ENCODE measurements around the gene MAGI1. TPM values are rescaled to one million over a fixed set of nuclear protein-coding genes. Genes with fewer than 3 reads are reported as not detected.

Gene MAGI1
- polyA plus RNA-seq, 1 of the 3 experiments (the other 2 are of a cell fraction), result 10.3 TPM

GRCh38 chr3:65563861-65564260 lies 474.9 kb downstream of the MAGI1 start:
- Histone ChIP-seq H3K9me3 (no peaks in the 10 kb centered on the region), H3K4me2 (no peak overlapping the region), H3F3A (replicated peaks; ENCODE audit: insufficient read depth) (no peaks in the 10 kb centered on the region), H3K27me3 (ENCODE audit: insufficient read depth) (no peaks in the 10 kb centered on the region), H3K9me2 (no peaks in the 10 kb centered on the region), H3K27ac (ENCODE audit: low read depth in 2 of 2, low read length in 1 of 2) (peak overlapping the region in 1 of 2 experiments; percentile 92; a peak in 2 of 4 replicates), H3K4me3 (ENCODE audit: low read depth in 2 of 2, low read length in 1 of 2) (no peak overlapping the region), H3K9ac (no peak overlapping the region), H2AFZ (ENCODE audit: low read depth) (no peak overlapping the region), H4K20me1 (ENCODE audit: insufficient read depth) (no peaks in the 10 kb centered on the region; the same call in 1 of the 2 replicates), H3K4me1 (ENCODE audit: control insufficient read depth in 1 of 2, insufficient read depth in 2 of 2, low read depth in 1 of 2, low read length in 1 of 2) (peaks cover 10 to 34% of the 10 kb centered on the region in 2 experiments), H3K79me2 (ENCODE audit: insufficient read depth) (peaks cover 8% of the 10 kb centered on the region; the same call in 1 of the 2 replicates), H3K36me3 (replicated peaks in 1 of 2; ENCODE audit: control insufficient read depth in 1 of 2, insufficient read depth in 2 of 2, low read length in 1 of 2) (no peaks in the 10 kb centered on the region)
- 73% methylated on average over 5 of the region's 5 CpGs for WGBS (ENCODE audit: low lambda C conversion rate)
- CTCF ChIA-PET, result interaction anchor here (1.2 to 2.0 kb wide), 3 partner anchors 8 to 124 kb away, joined by 3 to 11 read pairs (median 6); no protein-coding TSS in a partner anchor
- POLR2A ChIA-PET, result interaction anchor here (0.9 to 2.1 kb wide), 3 partner anchors 16 to 34 kb away, joined by 3 to 8 read pairs (median 6); no protein-coding TSS in a partner anchor
- peak; percentile 85 for TF ChIP-seq CHD2 (IDR thresholded peaks at IDR 0.05; ENCODE audit: low read length, partially characterized antibody)
- TF ChIP-seq MXI1 (IDR thresholded peaks at IDR 0.05; ENCODE audit: low read depth, low read length), result peak; percentile 89
- peak; percentile 96 for TF ChIP-seq GATA2 (CRISPR knock-in tag; IDR thresholded peaks at IDR 0.05)
- no peak for TF ChIP-seq ZBTB33 (IDR thresholded peaks at IDR 0.05; ENCODE audit: borderline replicate concordance, low read depth)
- TF ChIP-seq FOXJ3 (CRISPR knock-in tag; IDR thresholded peaks at IDR 0.05), result peak; percentile 46; the same call in 1 of the 2 replicates
- TF ChIP-seq YY1 (IDR thresholded peaks at IDR 0.05; ENCODE audit: low read depth), result no peak
- peak; percentile 26; the same call in 1 of the 2 replicates for TF ChIP-seq RAD21 (IDR thresholded peaks at IDR 0.05; ENCODE audit: low read length)
- no peak for TF ChIP-seq SMC3 (IDR thresholded peaks at IDR 0.05; ENCODE audit: low read depth, low read length)
- TF ChIP-seq MEF2A (IDR thresholded peaks at IDR 0.05; ENCODE audit: borderline replicate concordance, low read depth), result no peak
- peak; percentile 93 for TF ChIP-seq RCOR1 (IDR thresholded peaks at IDR 0.05; ENCODE audit: low read length)
- peak in 1 of 2 experiments; percentile 85; a peak in 2 of 4 replicates for TF ChIP-seq EP300 (IDR thresholded peaks at IDR 0.05; ENCODE audit: borderline replicate concordance in 1 of 2, low read depth in 1 of 2, low read length in 1 of 2)
- DNase-seq, result peak; percentile 52

- 87% methylated on average over 2 of the region's 2 CpGs for WGBS (ENCODE audit: low lambda C conversion rate)
- TF ChIP-seq NFIC (IDR thresholded peaks at IDR 0.05; ENCODE audit: borderline replicate concordance) (no peak), USF2 (IDR thresholded peaks at IDR 0.05; ENCODE audit: borderline replicate concordance, low read depth, low read length) (no peak), JUND (IDR thresholded peaks at IDR 0.05) (no peak), RCOR1 (IDR thresholded peaks at IDR 0.05; ENCODE audit: low read length) (no peak), SIN3A (IDR thresholded peaks at IDR 0.05; ENCODE audit: borderline replicate concordance, low read depth, low read length) (no peak), MXI1 (IDR thresholded peaks at IDR 0.05; ENCODE audit: low read depth, low read length) (no peak), ELF1 (IDR thresholded peaks at IDR 0.05) (no peak), NRF1 (IDR thresholded peaks at IDR 0.05; ENCODE audit: low read depth, low read length) (no peak), GABPA (IDR thresholded peaks at IDR 0.05; ENCODE audit: low read depth) (no peak)
- H3K36me3 ChIP-seq (replicated peaks in 1 of 2; ENCODE audit: control insufficient read depth in 1 of 2, insufficient read depth in 2 of 2, low read length in 1 of 2), result no peaks in the 10 kb centered on the region
- H3K4me2 ChIP-seq, result no peak overlapping the region
- H3F3A ChIP-seq (replicated peaks; ENCODE audit: insufficient read depth), result no peaks in the 10 kb centered on the region
- no peak overlapping the region for H3K9ac ChIP-seq
- no peak overlapping the region for H2AFZ ChIP-seq (ENCODE audit: low read depth)
- H3K4me1 ChIP-seq (ENCODE audit: control insufficient read depth in 1 of 2, insufficient read depth in 2 of 2, low read depth in 1 of 2, low read length in 1 of 2), result peaks cover 10 to 30% of the 10 kb centered on the region in 2 experiments
- no peaks in the 10 kb centered on the region; the same call in 1 of the 2 replicates for H4K20me1 ChIP-seq (ENCODE audit: insufficient read depth)
- peaks cover 14% of the 10 kb centered on the region; the same call in 1 of the 2 replicates for H3K79me2 ChIP-seq (ENCODE audit: insufficient read depth)
- CTCF ChIA-PET, result interaction anchor here (1.3 to 1.7 kb wide), 4 partner anchors 9 to 123 kb away, joined by 3 to 4 read pairs (median 4); no protein-coding TSS in a partner anchor
- DNase-seq, result no peak
- no peak overlapping the region for H3K27ac ChIP-seq (ENCODE audit: low read depth in 2 of 2, low read length in 1 of 2)
- POLR2A ChIA-PET, result no interaction called here
- no peaks in the 10 kb centered on the region for H3K9me2 ChIP-seq
- H3K9me3 ChIP-seq, result no peaks in the 10 kb centered on the region
- no peaks in the 10 kb centered on the region for H3K27me3 ChIP-seq (ENCODE audit: insufficient read depth)
- no peak overlapping the region for H3K4me3 ChIP-seq (ENCODE audit: low read depth in 2 of 2, low read length in 1 of 2)
Measured at GRCh38 chr3:65562447-65562846, 476.3 kb downstream of the MAGI1 start.

All from SK-N-SH (cell line).